OCI-LY1 (cell line): ENCODE results near the gene UBC.

Experiments used
- EZH2 ChIP-seq: fragments of 200-600 bp; sonication (generic), shearing (Covaris generic); IDR thresholded peaks from 2 replicates; pipeline ENCODE4 v1.8.0; 2017; ENCODE audit warnings: borderline replicate concordance, mixed run types, mild to moderate bottlenecking, antibody characterized with exemption, low read length, moderate library complexity, mixed read lengths
- TF ChIP-seq, protein P1 (sequence below): fragments of 200-600 bp; sonication (generic), shearing (Covaris generic); IDR thresholded peaks from 2 replicates; pipeline ENCODE4 v1.5.1; 2017; ENCODE audit warnings: mild to moderate bottlenecking, antibody characterized with exemption, low read length, moderate library complexity, mixed read lengths

DNA sequence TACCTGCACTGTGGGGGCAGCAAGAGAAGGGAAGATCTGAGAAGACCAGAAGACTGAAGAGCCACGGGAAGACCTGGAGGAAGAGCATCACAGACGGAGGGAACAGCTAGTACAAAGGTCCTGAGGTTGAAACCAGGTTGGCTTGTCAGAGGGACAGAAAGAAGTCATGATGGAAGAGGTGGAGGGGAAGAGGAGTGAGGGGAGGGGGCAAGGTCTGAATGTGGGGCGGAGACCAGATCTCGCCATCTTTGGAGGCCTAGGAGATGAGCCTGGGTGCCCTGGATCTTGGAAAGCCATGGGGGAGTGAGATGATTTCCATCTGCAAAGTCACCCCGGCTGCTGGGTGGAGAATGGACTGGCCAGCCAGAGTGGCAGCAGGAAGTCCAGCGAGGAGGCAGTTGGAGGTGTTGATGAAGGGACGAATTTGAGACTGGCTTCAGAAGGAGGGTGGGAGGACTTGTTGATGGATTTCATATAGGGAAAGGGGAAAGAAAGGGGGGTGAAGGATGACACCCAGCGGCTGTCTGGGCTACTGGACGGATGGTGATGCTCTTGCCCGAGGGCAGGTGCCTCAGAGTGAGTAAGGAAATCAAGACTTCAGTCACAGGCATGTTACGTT, 14.6 kb upstream of the UBC start:
- TF ChIP-seq, protein P1, sequence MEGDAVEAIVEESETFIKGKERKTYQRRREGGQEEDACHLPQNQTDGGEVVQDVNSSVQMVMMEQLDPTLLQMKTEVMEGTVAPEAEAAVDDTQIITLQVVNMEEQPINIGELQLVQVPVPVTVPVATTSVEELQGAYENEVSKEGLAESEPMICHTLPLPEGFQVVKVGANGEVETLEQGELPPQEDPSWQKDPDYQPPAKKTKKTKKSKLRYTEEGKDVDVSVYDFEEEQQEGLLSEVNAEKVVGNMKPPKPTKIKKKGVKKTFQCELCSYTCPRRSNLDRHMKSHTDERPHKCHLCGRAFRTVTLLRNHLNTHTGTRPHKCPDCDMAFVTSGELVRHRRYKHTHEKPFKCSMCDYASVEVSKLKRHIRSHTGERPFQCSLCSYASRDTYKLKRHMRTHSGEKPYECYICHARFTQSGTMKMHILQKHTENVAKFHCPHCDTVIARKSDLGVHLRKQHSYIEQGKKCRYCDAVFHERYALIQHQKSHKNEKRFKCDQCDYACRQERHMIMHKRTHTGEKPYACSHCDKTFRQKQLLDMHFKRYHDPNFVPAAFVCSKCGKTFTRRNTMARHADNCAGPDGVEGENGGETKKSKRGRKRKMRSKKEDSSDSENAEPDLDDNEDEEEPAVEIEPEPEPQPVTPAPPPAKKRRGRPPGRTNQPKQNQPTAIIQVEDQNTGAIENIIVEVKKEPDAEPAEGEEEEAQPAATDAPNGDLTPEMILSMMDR: no peak
- TF ChIP-seq EZH2: no peak
